Neural cell (in vitro differentiated cells): ENCODE measurements around the gene PPP2R2D. TPM values are rescaled to one million over a fixed set of nuclear protein-coding genes. Genes with fewer than 3 reads are reported as not detected.

Source experiments
- H2AFZ ChIP-seq: fragments of 200-600, 300-800 bp; sonication (generic), shearing (Covaris generic); 2 replicates; pipeline ENCODE4 v1.6.0; 2014; ENCODE audit warnings: low read depth, mild to moderate bottlenecking, antibody characterized with exemption, low read length, moderate library complexity
- H3F3A ChIP-seq: fragments of 200-600 bp; shearing (Covaris generic); 2 replicates; pipeline ENCODE4 v1.6.1; 2016; ENCODE audit warnings: mild to moderate bottlenecking, moderate library complexity, mixed read lengths, antibody characterized with exemption, low read length; ENCODE audit not compliant: insufficient read depth, poor library complexity, severe bottlenecking
- H3K27ac ChIP-seq: fragments of 200-600, 300-800 bp; sonication (generic), shearing (Covaris generic); 2 replicates; pipeline ENCODE4 v1.5.1; 2014; ENCODE audit warnings: mild to moderate bottlenecking, low read length, moderate library complexity
- H3K27me3 ChIP-seq: fragments of 300-800, 200-600 bp; sonication (generic), shearing (Covaris generic); 2 replicates; pipeline ENCODE4 v1.6.0; 2014; ENCODE audit warnings: mild to moderate bottlenecking, low read depth, low read length, moderate library complexity; ENCODE audit not compliant: insufficient read depth
- H3K36me3 ChIP-seq: fragments of 300-800, 200-600 bp; sonication (generic), shearing (Covaris generic); 2 replicates; pipeline ENCODE4 v1.5.1; 2014; ENCODE audit warnings: mild to moderate bottlenecking, antibody characterized with exemption, low read length, moderate library complexity; ENCODE audit not compliant: insufficient read depth
- H3K4me2 ChIP-seq: fragments of 300-800, 200-600 bp; sonication (generic), shearing (Covaris generic); 2 replicates; pipeline ENCODE4 v1.6.0; 2014; ENCODE audit warnings: mild to moderate bottlenecking, low read length
- H3K4me3 ChIP-seq: fragments of 300-800, 200-600 bp; sonication (generic), shearing (Covaris generic); 2 replicates; pipeline ENCODE4 v1.5.1; 2014; ENCODE audit warnings: mild to moderate bottlenecking, low read length, moderate library complexity
- H3K79me2 ChIP-seq: fragments of 200-600 bp; shearing (Covaris generic); replicated peaks from 2 replicates; pipeline ENCODE4 v1.6.0; 2014; ENCODE audit warnings: mild to moderate bottlenecking, low read length, moderate library complexity; ENCODE audit not compliant: insufficient read depth
- H3K9ac ChIP-seq: fragments of 300-800, 200-600 bp; sonication (generic), shearing (Covaris generic); 2 replicates; pipeline ENCODE4 v1.6.1; 2016; ENCODE audit warnings: mild to moderate bottlenecking, low read length, mixed read lengths
- H3K9me2 ChIP-seq: fragments of 200-600 bp; shearing (Covaris generic); 2 replicates; pipeline ENCODE4 v1.6.1; 2016; ENCODE audit warnings: mild to moderate bottlenecking, low read length, mixed read lengths; ENCODE audit not compliant: insufficient read depth
- H3K9me3 ChIP-seq: fragments of 200-600, 300-800 bp; sonication (generic), shearing (Covaris generic); 2 replicates; pipeline ENCODE4 v1.6.1; 2016; ENCODE audit warnings: mild to moderate bottlenecking, mixed run types, low read length, moderate library complexity, mixed read lengths
- H4K20me1 ChIP-seq: fragments of 200-600 bp; shearing (Covaris generic); 2 replicates; pipeline ENCODE4 v1.6.1; 2016; ENCODE audit warnings: mild to moderate bottlenecking, mixed run types; ENCODE audit not compliant: insufficient read depth
- CTCF ChIP-seq: fragments of 450-650 bp; IDR thresholded peaks from 2 replicates; pipeline ENCODE4 v1.5.1; 2014; ENCODE audit warnings: antibody characterized with exemption, mild to moderate bottlenecking, moderate library complexity; ENCODE audit not compliant: poor library complexity, severe bottlenecking
- EP300 ChIP-seq: fragments of 450-650 bp; conservative IDR thresholded peaks from 2 replicates; pipeline ENCODE4 v1.6.1; 2014; ENCODE audit warnings: antibody characterized with exemption, mild to moderate bottlenecking, moderate library complexity; ENCODE audit not compliant: poor library complexity, severe bottlenecking
- EZH2 ChIP-seq: fragments of 200-600, 300-800 bp; shearing (Covaris generic), sonication (generic); IDR thresholded peaks from 2 replicates; pipeline ENCODE4 v1.6.1; 2014; ENCODE audit warnings: antibody characterized with exemption, low read length, borderline replicate concordance, mild to moderate bottlenecking; ENCODE audit not compliant: insufficient read depth, poor library complexity, severe bottlenecking
- MXI1 ChIP-seq: fragments of 450-650 bp; conservative IDR thresholded peaks from 2 replicates; pipeline ENCODE4 v1.6.1; 2014; ENCODE audit warnings: antibody characterized with exemption, mild to moderate bottlenecking; ENCODE audit not compliant: poor library complexity, severe bottlenecking
- POLR2AphosphoS5 ChIP-seq: IDR thresholded peaks from 2 replicates; pipeline ENCODE4 v1.6.1; 2012
- RAD21 ChIP-seq: fragments of 450-650 bp; conservative IDR thresholded peaks from 2 replicates; pipeline ENCODE4 v1.6.1; 2014; ENCODE audit warnings: antibody characterized with exemption, mild to moderate bottlenecking, moderate library complexity
- REST ChIP-seq: IDR thresholded peaks from 2 replicates; pipeline ENCODE4 v1.6.1; 2012; ENCODE audit warnings: borderline replicate concordance
- SMC3 ChIP-seq: fragments of 450-650 bp; conservative IDR thresholded peaks from 2 replicates; pipeline ENCODE4 v1.6.1; 2014; ENCODE audit warnings: antibody characterized with exemption, mild to moderate bottlenecking, moderate library complexity; ENCODE audit not compliant: poor library complexity
- TAF1 ChIP-seq: IDR thresholded peaks from 2 replicates; pipeline ENCODE4 v1.6.1; 2012; ENCODE audit warnings: low read depth
- polyA plus RNA-seq: library from polyadenylated mRNA; depleted of rRNA; stranded (reverse); fragments of >200 nt; gene quantifications from 2 replicates; pipeline ENCODE4 v1.2.3, GENCODE V29; 2014

PPP2R2D gene
- polyA plus RNA-seq, 1 donor from 2014 or later: 71.7 TPM

DNA sequence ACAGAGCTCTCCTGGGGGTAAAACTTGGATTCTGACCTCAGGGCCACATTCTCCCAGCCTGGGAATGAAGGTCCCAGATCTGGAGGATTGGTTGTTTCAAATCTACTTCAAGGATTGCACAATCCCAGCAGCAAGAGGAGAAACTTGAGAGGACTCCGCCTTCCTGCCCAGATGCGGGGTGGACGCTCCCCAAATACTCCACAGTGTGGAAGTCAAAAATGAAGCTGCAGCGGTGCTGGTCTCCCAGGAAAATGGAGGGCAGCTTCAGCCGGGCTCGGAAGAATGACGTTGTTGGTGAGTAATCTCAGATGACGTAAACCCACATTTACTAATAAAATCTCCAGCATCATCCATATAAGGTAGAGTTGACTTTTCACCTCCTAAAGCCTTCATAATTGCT, 31.5 kb upstream of the PPP2R2D start:
- no peaks in the 10 kb centered on the region for H3K27me3 ChIP-seq
- H3K4me2 ChIP-seq: no peak overlapping the region
- no peak overlapping the region for H3K27ac ChIP-seq
- H2AFZ ChIP-seq: no peak overlapping the region
- H4K20me1 ChIP-seq: no peaks in the 10 kb centered on the region
- H3K9me2 ChIP-seq: no peaks in the 10 kb centered on the region
- no peaks in the 10 kb centered on the region for H3K79me2 ChIP-seq
- no peaks in the 10 kb centered on the region for H3F3A ChIP-seq
- no peaks in the 10 kb centered on the region for H3K36me3 ChIP-seq
- no peak overlapping the region for H3K4me3 ChIP-seq
- no peak overlapping the region for H3K9ac ChIP-seq
- TF ChIP-seq SMC3: no peak
- TF ChIP-seq EP300: no peak
- TF ChIP-seq POLR2AphosphoS5: no peak
- no peak for TF ChIP-seq CTCF
- no peak for TF ChIP-seq EZH2
- TF ChIP-seq RAD21: no peak
- no peak for TF ChIP-seq REST
- TF ChIP-seq MXI1: no peak
- no peak for TF ChIP-seq TAF1
- no peaks in the 10 kb centered on the region for H3K9me3 ChIP-seq

DNA sequence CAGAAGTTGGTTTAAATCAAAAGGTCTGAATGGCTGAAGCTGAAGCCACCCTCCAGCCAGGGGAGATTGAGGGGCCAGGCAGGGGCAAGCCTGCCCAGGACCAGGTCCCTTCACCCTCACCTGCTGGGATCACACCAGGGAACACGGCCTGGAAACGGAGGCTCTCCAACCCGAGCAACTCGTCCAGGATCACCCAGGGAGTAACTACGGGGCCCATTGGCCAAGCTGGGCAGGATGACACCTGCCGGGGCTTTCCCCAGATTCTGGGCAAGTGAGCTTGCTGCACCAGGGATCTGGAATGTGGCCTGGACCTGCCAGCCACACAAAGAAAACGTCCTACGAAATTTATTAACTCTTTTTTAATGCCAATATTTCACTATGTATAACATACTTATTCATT, 30.4 kb upstream of the PPP2R2D start:
- Histone ChIP-seq H3K27ac (no peak overlapping the region), H4K20me1 (no peaks in the 10 kb centered on the region), H3K36me3 (no peaks in the 10 kb centered on the region), H3K4me3 (no peak overlapping the region), H2AFZ (no peak overlapping the region), H3K79me2 (no peaks in the 10 kb centered on the region), H3K9ac (no peak overlapping the region), H3K9me2 (no peaks in the 10 kb centered on the region), H3F3A (no peaks in the 10 kb centered on the region), H3K4me2 (no peak overlapping the region), H3K27me3 (no peaks in the 10 kb centered on the region), H3K9me3 (no peaks in the 10 kb centered on the region)
- TF ChIP-seq TAF1 (no peak), EZH2 (no peak), MXI1 (no peak), POLR2AphosphoS5 (no peak), SMC3 (no peak), EP300 (no peak), CTCF (no peak), RAD21 (no peak), REST (no peak)
